A549 treated with GW870086 at 1 μM for 4 hours (cell line): ENCODE measurements around the gene CCN2. TPM values are rescaled to one million over a fixed set of nuclear protein-coding genes. Genes with fewer than 3 reads are reported as not detected.

Experiments used
- total RNA-seq: library from RNA; stranded (reverse); fragments of 200-300 nt; extraction: Qiagen RNA extraction; gene quantifications from 5 replicates; pipeline ENCODE4 v1.2.3, GENCODE V29; 2022; ENCODE audit warnings: low read depth

CCN2 gene, protein sequence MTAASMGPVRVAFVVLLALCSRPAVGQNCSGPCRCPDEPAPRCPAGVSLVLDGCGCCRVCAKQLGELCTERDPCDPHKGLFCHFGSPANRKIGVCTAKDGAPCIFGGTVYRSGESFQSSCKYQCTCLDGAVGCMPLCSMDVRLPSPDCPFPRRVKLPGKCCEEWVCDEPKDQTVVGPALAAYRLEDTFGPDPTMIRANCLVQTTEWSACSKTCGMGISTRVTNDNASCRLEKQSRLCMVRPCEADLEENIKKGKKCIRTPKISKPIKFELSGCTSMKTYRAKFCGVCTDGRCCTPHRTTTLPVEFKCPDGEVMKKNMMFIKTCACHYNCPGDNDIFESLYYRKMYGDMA
- total RNA-seq = 57.9 to 92.2 TPM (median 70.8 TPM) in 5 replicates

DNA sequence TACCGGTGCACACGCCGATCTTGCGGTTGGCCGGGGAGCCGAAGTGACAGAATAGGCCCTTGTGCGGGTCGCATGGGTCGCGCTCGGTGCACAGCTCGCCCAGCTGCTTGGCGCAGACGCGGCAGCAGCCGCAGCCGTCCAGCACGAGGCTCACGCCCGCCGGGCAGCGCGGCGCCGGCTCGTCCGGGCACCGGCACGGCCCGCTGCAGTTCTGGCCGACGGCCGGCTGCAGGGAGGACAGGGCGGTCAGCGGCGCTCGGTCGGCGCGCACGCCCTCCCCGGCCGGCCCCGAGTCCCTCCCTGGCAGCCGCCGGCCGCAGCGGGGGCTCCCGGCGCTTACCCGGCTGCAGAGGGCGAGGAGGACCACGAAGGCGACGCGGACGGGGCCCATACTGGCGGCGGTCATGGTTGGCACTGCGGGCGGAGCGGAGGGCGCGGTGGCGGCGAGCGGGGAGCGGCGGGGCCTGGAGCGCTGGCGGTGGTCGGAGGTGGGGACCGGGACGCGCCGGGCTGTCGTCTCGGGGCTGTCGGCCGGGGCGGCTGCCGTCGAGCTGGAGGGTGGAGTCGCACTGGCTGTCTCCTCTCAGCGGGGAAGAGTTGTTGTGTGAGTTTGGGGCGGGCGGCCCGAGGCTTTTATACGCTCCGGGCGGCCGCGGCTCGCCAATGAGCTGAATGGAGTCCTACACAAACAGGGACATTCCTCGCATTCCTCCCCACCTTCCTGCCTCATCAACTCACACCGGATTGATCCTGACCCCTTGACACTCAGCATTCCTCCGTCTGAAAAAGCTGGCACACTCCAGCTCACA, at the start of gene CCN2:
Gene CCN2 (minus strand): TSS at position 606 of the 809 bp plus-strand sequence. CDS start 200 bp downstream, at position 406.

Other genes starting within 250 kb of the CCN2 start
- not detected in 5 replicates for gene OR2A4, start 250.0 kb downstream of the CCN2 start, total RNA-seq
- gene CTAGE9, start 240.4 kb downstream of the CCN2 start, total RNA-seq = not detected in 5 replicates
- gene ENPP1, start 143.4 kb downstream of the CCN2 start, total RNA-seq = 0.87 to 1.6 TPM (median 1.3 TPM) in 5 replicates